ENCODE measurements around the gene KDM4C. TPM values are rescaled to one million over a fixed set of nuclear protein-coding genes. Genes with fewer than 3 reads are reported as not detected.
A peak's percentile ranks its signal among the peaks of the same experiment; 100 is the strongest.

Gene KDM4C
- total and polyA plus RNA-seq, 2 of the 8 experiments (the other 6 are each of a cell fraction or from before 2014, with no cell fraction given): 13.0 to 26.1 TPM

GRCh38 chr9:6758498-6759184 is 868 bp downstream of the KDM4C start (continued):
- TF ChIP-seq SIN3A (conservative IDR thresholded peaks at IDR 0.05 in 1 of 2, IDR thresholded peaks at IDR 0.05 in 1 of 2; ENCODE audit: low read depth in 1 of 2, low read length in 2 of 2) (peak in 1 of 2 experiments; percentile 51; a peak in 1 of 4 replicates), SAP30 (IDR thresholded peaks at IDR 0.05; ENCODE audit: insufficient read depth, insufficient replicate concordance, low read length) (no peak)

Data from H1 (cell line).